ENCODE measurements around the gene ZNF524.

The ZNF524 gene

DNA sequence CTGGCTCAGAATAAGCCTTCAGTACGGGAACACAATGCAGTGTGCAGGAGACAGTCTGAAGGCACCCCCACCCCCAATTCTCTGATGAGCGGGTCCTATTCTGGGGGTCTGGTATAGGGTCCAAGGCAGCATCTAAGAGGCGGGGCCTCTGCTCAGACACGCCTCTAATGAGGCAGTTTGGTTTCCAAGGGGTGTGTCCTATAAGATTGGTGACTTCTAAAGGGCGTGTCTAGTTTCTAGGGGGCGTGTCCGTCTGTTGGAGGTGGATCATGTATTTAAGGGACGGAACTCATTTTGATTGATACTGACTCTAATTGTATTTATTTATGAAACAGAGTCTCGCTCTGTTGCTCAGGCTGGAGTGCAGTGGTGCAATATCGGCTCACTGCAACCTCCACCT is 9.5 kb upstream of the ZNF524 start:
- TF ChIP-seq FOXP2 (optimal IDR thresholded peaks at IDR 0.05; ENCODE audit: borderline replicate concordance, extremely low read depth, extremely low read length, insufficient read depth) (no peak), TAF1 (IDR thresholded peaks at IDR 0.05; ENCODE audit: borderline replicate concordance, insufficient read depth, low read length) (no peak)

DNA sequence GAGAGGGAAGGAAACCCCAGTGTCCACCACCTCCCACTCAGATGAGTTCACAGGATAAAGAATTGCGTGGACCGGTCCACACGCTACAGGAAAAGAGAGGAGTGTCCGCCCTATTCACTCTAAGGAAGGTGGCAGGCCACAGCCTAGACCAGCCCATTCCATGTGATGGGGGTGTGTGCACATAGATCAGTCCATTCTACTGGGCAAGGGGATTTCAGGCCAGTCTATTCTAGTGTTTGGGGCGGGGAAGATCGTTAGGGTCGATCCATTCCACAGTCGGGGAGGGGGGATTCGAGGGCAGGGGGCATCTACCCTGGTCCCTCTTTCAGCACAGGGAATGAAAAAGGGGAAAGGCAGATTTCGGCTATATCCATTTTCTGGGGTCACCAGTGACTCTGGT is 8.5 kb upstream of the ZNF524 start:
- TF ChIP-seq TAF1 (IDR thresholded peaks at IDR 0.05; ENCODE audit: borderline replicate concordance, insufficient read depth, low read length) = no peak
- no peak for TF ChIP-seq POLR2AphosphoS5 (IDR thresholded peaks at IDR 0.05; ENCODE audit: low read depth, low read length)
- TF ChIP-seq, protein P1, sequence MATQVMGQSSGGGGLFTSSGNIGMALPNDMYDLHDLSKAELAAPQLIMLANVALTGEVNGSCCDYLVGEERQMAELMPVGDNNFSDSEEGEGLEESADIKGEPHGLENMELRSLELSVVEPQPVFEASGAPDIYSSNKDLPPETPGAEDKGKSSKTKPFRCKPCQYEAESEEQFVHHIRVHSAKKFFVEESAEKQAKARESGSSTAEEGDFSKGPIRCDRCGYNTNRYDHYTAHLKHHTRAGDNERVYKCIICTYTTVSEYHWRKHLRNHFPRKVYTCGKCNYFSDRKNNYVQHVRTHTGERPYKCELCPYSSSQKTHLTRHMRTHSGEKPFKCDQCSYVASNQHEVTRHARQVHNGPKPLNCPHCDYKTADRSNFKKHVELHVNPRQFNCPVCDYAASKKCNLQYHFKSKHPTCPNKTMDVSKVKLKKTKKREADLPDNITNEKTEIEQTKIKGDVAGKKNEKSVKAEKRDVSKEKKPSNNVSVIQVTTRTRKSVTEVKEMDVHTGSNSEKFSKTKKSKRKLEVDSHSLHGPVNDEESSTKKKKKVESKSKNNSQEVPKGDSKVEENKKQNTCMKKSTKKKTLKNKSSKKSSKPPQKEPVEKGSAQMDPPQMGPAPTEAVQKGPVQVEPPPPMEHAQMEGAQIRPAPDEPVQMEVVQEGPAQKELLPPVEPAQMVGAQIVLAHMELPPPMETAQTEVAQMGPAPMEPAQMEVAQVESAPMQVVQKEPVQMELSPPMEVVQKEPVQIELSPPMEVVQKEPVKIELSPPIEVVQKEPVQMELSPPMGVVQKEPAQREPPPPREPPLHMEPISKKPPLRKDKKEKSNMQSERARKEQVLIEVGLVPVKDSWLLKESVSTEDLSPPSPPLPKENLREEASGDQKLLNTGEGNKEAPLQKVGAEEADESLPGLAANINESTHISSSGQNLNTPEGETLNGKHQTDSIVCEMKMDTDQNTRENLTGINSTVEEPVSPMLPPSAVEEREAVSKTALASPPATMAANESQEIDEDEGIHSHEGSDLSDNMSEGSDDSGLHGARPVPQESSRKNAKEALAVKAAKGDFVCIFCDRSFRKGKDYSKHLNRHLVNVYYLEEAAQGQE (IDR thresholded peaks at IDR 0.05; ENCODE audit: insufficient read depth in 1 of 2, low read depth in 2 of 2, low read length in 2 of 2) = no peak
- no peak for TF ChIP-seq SIN3A (IDR thresholded peaks at IDR 0.05; ENCODE audit: borderline replicate concordance, insufficient read depth, low read length)
- no peak for TF ChIP-seq FOXP2 (optimal IDR thresholded peaks at IDR 0.05; ENCODE audit: borderline replicate concordance, extremely low read depth, extremely low read length, insufficient read depth)

DNA sequence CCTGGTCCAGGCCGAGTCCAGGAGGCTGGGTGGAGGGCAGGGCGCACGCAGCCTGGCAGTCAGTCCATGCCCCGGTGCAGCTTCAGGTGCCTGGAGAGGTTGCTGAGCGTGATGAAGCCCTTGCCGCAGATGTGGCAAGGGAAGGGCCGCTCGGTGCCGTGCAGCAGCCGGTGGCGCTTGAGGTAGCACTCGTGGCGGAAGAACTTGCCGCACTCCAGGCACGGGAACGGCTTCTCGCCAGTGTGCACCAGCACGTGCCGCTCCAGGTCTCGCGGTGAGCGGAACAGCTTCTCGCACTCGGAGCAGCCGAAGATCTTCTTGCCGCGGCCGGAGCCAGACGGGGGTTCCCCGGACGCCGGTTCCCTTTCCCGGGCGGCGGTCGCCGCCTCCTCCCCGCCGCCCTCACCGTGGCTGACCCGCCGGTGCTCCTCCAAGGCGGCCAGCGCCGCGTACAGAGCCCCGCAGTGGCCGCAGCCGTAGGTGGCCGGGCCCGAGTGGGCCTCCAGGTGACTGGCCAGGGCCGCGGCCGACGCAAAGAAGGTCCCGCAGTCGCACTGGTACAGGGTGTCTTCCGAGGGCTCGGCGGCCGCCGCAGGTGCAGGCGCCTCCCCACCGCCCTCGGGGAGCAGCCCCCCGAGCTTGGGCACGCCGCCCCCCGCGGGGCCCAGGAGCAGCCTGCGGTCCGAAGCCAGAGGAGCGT is 7.5 kb upstream of the ZNF524 start:
- TF ChIP-seq POLR2AphosphoS5 (IDR thresholded peaks at IDR 0.05; ENCODE audit: low read depth, low read length) (no peak), SIN3A (IDR thresholded peaks at IDR 0.05; ENCODE audit: borderline replicate concordance, insufficient read depth, low read length) (no peak), TAF1 (IDR thresholded peaks at IDR 0.05; ENCODE audit: borderline replicate concordance, insufficient read depth, low read length) (no peak), FOXP2 (optimal IDR thresholded peaks at IDR 0.05; ENCODE audit: borderline replicate concordance, extremely low read depth, extremely low read length, insufficient read depth) (no peak)
- TF ChIP-seq, protein P1 (IDR thresholded peaks at IDR 0.05; ENCODE audit: insufficient read depth in 1 of 2, low read depth in 2 of 2, low read length in 2 of 2) = no peak

DNA sequence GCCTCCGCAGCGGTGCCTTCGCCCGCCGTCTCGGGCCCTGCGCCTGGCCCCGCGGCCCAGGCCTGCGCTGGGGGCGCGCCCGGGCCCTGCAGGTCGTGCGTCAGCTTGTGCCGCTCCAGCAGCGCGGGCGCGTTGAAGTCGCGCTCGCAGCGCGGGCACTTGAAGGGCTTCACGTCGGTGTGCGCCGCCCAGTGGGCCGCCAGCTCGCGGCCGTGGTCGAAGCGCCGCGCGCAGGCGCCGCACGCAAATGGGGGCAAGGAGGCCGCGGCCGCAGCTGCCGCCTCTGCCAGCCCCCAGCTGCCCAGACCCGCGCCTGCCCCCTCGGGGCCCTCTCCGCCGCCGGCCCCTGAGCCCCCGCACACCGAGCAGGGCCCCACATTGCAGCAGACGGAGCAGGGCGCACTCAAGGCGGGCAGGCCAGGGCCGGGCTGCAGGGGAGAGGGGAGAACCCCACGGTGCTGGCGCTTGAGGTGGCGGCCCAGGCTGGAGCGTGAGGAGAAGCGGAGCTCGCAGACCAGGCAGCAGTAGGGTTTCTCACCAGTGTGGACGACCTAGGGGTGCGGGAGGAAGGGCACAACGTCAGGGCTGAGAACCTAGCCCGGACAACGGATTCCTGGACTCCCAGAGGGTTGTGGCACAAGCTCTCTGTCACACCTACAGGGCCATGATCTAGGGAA is 6.9 kb upstream of the ZNF524 start:
- TF ChIP-seq FOXP2 (optimal IDR thresholded peaks at IDR 0.05; ENCODE audit: borderline replicate concordance, extremely low read depth, extremely low read length, insufficient read depth) (no peak), SIN3A (IDR thresholded peaks at IDR 0.05; ENCODE audit: borderline replicate concordance, insufficient read depth, low read length) (no peak), TAF1 (IDR thresholded peaks at IDR 0.05; ENCODE audit: borderline replicate concordance, insufficient read depth, low read length) (no peak), POLR2AphosphoS5 (IDR thresholded peaks at IDR 0.05; ENCODE audit: low read depth, low read length) (no peak)
- TF ChIP-seq, protein P1 (IDR thresholded peaks at IDR 0.05; ENCODE audit: insufficient read depth in 1 of 2, low read depth in 2 of 2, low read length in 2 of 2) = no peak

DNA sequence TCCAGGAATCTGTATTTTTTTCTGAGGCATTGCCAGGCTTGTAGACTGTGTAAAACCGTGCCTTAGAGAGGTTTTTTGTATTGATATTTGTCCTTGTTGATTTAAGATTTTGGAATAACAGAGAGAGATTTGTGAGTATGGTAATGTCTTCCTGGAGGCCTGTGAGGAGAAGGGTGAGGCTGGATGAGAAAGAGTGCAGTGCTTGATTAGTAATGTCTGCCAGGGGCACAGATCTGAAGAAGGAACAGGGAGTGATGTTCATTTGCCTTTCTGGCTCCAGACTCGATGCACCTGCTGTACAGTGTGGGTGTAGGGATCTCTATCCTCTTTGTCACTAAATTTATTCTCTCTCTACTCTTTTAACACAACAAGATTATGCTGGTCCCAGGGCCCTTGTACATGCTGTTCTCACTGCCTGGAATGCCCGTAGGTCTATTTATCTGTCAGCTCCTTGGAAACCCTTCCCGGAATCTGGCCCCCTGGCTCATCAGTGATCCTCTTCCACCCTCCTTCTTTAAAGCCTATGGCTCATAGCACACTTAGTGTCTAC is 5.0 kb upstream of the ZNF524 start:
- no peak for TF ChIP-seq FOXP2 (optimal IDR thresholded peaks at IDR 0.05; ENCODE audit: borderline replicate concordance, extremely low read depth, extremely low read length, insufficient read depth)
- TF ChIP-seq TAF1 (IDR thresholded peaks at IDR 0.05; ENCODE audit: borderline replicate concordance, insufficient read depth, low read length) = no peak
- no peak for TF ChIP-seq SIN3A (IDR thresholded peaks at IDR 0.05; ENCODE audit: borderline replicate concordance, insufficient read depth, low read length)
- TF ChIP-seq, protein P1 (IDR thresholded peaks at IDR 0.05; ENCODE audit: insufficient read depth in 1 of 2, low read depth in 2 of 2, low read length in 2 of 2) = no peak
- TF ChIP-seq POLR2AphosphoS5 (IDR thresholded peaks at IDR 0.05; ENCODE audit: low read depth, low read length) = no peak
